ENCODE results near the gene CCDC110. TPM values are rescaled to one million over a fixed set of nuclear protein-coding genes. Genes with fewer than 3 reads are reported as not detected.
A peak's percentile ranks its signal among the peaks of the same experiment; 100 is the strongest.
"Not testable (repeated sequence)": the region's sequence is repeated elsewhere in the genome, so short reads cannot be mapped to it uniquely, and the experiment has no call there.

CCDC110 gene
- total RNA-seq (2014; rRNA removed; shearing (Covaris generic)) = 0.12 TPM in 1 of 2 replicates, not detected in the other

DNA sequence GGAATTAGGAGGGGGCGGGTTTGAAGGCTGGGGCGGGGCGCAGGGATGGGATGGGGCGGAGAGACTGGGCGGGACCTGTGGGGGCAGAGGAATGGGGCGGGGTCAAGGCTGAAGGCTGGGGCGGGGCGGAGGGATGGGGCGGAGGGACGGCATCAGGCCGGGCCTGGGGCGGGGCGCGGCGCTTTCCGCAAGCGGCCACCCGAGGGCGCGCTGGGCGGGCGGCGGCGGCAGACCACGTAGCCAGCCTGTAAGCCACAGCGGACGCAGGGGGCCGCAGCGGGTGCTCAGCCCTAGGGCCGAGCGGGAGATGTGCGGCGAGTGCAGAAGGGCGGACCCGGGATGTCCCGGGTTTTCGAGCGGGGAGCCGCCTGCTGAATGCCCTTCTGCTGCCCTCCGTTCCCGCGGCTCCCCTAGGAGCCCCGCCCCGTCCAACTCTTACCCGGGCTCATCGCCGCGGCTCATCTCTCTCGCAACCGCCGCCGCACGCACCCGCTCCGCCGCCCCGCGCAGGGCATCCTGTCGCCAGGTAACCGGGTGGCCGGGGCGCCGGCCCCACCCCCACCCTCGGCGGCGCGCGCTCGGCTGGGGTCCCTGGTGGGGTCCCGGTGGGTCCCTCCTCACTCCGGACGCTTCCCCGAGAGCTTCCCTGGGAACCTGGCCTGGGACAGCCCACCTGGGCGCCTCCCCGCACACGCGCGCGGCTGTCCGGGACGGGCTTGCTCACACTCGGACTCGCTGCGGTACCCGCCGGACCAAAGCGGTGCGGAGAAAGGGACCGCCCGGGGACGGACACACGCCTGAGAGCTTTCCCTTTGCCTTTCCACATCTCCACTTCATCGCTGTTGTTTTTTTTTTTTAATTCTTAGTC lies at the start of gene CCDC110:
Gene CCDC110, minus strand, starts transcription at position 499 of the 868 bp plus-strand sequence. Its CDS starts 50 bp downstream, at position 449.
- peak; percentile 63 for DNase-seq (ENCODE audit: low spot score)

DNA sequence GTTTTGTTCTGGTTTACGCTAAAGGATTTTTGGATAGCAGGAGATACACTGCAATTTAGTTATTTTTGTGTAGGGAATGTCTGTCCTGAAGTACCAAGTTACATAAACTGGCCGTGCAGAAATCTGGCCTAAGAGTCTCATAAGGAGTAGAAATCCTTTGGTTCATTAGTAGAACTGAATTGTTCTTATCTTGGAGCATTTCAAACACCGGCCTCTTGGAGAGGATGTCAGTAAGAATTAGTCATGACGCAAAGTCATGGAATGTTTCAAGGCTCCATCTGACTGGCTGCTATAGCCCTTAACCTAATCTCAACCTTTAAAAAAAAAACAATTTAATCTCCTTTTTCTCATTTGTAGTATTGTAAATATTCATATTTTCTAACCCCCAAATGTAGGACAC lies 48.6 kb upstream of the CCDC110 start:
- no peak for DNase-seq (ENCODE audit: low spot score)

DNA sequence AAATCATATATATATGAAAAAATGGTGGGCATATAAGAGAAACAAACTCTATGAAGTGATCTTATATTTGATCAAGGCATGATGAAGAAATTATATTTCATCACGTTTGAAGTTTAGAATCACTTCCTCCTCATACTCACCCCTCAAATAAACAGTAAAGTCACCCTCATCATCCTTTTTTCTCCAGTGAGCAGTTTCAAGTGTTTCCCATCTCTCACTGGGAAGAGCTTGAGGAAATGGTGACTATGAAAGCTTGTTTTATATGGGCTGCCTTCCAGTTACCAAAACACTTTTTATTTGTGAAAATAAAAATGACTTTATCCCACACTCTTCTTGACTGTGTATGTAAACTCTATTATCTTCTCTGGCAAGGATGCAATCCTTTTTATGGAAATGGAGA lies 47.0 kb upstream of the CCDC110 start:
- no peak for DNase-seq (ENCODE audit: low spot score)

DNA sequence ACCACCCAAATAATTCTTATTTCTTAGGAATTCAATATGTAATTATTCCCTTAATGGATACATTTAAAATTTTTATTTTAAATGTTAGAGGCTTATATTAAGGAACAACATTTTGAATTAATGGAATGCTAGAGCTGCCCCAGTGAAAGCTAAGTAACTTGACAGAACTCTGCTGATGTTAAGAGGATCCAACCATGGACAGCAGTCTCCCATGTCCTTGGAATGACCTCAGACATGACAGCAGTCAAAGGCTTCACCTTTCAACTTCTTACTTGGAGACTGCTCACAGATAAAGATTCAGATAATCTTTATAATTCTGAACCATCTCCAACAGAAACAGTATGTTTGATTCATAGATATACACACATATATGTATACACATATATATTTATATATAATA lies 46.5 kb upstream of the CCDC110 start:
- no peak for DNase-seq (ENCODE audit: low spot score)

DNA sequence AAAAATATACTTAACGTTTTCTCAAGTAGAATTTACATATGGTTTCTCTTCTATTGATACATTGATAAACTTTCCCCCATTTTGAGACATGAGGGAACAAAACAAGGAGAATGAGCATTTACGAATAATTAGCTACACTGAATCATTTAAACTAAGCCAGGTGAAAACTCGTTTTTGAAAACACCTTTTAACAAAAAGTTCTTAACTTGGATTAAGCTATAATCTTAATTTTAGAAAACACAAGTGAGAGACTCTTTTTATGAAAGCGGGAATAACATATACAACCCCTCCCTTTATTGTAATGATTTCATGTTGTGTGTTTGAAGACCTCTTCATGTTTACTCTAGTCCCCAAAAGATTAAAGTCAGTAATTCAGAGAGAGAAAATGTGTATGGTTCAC lies 43.7 kb upstream of the CCDC110 start:
- no peak for DNase-seq (ENCODE audit: low spot score)

DNA sequence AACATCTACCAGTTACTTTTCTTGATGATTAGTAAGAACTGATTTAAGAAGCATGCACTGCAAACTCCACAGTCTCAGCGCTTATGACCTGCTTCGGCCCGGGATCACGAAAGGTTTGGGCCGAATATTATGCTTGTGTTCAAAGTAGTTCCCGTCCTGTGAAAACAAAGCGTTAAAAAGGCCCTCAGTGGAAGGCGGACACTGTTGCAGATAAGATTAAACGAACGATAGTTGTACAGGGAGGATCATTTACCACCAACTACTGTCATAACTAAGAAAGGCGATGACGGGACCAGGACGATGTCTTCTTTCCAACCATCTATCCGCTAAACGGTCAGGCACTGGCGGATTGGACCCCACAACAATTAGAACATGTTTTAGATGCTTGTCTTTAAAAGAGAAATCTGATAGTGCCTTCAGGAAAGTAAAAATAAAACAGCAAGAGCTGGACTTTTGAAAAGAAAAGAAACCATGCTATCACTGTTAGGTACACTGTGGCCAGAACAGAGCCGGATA lies 42.7 kb upstream of the CCDC110 start:
- DNase-seq (ENCODE audit: low spot score) = no peak

DNA sequence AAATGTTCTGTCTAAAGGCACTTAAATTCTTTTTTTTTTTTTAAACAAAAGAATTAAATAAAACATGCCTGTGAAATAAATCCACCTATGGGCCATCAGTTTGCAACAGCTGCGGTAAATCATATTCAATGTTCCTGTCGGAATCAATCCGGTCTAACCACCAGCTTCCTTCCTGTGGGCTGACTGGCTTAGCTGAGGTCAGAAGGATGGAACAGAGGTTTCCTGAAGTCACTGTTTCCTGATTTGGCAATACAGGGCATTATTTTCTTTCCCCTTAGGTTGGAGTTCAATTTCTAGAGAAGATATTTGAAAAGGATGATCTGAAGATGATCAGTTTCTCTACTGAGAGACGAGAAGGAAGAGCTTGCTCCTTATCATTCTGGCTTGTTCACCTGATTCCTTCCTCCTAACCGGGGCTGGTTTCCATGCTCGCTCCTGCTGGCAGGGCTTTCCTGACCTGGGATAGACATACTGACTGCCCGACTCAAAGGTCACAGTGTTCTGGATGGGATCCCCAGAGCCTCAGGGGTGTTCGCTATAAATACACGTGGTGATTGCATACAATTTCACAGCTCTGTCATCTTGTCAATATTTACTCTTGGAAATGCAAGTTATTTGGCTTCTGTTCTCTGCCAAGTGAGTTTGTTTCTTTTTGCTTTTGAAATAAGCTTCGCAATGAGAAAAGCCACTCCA lies 42.1 kb upstream of the CCDC110 start:
- DNase-seq (ENCODE audit: low spot score) = no peak

DNA sequence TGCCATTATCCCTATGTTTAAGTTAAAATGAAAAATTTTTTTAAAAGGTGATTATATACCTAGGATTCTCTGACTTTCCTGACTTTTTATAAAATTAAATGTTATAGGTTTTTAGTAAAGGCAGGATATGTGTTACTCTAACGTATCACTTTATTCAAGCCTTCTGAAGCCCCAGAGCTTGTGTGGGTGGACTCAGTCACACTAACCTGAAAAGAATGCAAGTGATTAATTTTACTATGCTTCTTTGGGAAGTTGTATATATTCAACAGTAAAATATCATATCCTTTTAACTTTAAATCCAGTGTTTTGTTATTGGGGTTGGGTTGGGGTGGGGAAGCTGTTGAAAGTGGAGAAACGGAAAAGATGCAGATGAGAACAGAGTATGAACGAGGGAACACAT lies 41.0 kb upstream of the CCDC110 start:
- DNase-seq (ENCODE audit: low spot score) = no peak

DNA sequence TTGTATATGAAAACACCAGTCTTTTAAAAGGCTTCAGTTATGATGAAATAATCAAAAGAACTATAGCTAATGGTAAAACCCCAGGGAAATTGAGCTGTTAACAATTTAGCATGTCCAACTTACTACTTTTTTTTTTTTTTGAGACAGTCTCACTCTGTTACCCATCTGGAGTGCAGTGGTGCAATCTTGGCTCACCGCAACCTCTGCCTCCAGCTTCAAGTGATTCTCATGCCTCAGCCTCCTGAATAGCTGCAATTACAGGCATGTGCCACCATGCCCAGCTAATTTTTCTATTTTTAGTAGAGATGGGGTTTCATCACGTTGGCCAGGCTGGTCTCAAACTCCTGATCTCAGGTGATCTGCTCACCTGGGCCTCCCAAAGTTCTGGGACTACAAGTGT lies 39.7 kb upstream of the CCDC110 start:
- not testable (repeated sequence) for DNase-seq (ENCODE audit: low spot score)

DNA sequence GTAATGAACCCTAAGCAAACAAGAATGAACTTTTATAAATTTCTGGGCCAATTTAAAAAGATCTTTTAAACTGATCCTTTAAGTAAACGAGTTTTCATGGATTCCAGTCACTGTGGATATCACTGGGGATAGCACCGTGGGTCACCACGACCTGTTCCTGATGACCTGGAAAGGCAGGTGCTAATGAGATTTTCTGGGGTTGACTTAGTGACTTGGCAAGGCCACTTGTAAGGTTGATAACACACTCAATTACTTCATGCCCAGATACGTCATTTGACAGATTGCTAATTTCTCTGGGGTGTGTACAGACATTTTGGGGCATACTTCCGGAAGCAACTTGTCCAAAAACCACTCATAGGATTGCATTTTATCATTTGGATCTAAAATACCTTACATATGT lies 39.3 kb upstream of the CCDC110 start:
- no peak for DNase-seq (ENCODE audit: low spot score)

DNA sequence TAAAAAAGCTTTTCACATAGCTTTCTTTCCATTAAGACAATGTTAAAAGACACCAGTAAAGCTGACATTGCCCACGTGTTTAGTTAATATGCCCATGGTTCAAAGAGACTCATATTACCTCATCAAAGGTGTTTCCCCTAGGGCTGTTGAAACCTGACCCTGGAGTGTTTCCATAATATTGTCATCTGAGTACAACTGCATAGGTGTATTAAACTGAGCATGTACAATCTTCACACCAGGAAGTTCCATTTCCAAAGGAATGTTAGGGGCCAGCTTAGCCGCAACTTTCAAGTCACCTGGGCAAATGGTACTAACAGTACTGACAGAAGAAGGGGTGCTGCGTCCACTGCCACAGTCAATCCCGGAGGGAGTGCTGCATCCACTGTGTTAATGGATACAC lies 36.6 kb upstream of the CCDC110 start:
- no peak for DNase-seq (ENCODE audit: low spot score)

DNA sequence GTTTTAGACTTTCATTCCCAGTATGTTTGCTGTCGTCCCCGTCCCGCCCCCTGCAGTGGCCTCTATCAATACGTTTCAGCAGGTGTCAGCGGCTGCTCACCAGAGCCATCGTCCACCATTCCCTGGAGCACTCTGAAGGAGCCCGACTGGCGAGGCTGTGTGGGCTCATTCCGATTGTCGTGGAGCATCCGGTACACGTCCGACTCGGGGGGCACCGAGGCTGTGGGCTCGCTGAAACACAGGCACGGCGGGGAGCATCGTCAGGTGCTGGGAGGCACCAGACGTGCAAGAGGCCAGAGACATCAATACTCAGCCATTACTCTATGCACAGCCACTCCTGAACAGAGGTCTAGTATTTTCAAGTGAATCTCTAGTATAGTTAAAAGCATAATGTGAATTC lies 34.9 kb upstream of the CCDC110 start:
- no peak for DNase-seq (ENCODE audit: low spot score)

DNA sequence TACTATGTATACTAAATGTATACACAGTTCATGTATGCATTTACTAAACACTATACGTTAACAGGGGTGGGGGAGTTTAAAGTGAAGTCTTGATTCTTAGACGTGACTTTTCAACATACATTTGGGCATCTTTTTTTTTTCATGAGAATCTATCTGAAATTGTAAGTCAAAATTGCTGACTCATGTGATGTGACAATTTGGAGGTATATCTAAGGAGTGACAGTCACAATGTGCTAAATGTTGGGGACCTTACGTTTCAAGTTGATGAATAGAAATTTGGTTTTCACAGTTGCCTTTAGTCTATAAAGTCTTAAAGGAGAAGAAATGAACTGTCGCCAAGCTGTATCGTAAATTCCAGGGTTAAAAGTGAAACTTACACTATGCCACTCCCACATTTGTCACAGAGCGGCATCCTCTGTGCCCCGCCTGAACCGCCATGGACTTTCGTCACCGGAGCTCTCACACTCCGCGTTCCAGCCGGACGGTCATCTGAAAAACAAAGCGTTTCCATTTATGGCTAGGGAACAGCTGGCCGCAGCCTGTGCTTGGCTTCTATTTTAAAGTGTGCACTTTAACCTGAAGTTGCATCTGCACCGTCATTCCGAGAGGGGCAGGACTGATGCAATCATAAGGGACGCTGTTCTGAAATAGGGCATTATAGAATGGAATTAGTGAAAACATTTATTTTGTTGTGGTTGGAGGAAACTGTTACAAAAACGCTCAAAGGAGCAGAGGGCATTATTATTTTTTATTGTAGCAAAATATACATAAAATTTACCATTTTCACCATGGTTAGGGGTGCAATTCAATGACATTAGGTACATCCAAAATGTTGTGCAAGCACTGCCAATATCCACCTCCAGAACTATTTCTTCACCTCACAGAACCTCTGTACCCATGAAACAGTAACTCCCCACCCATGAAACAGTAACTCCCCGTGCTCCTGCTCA lies 32.8 kb upstream of the CCDC110 start:
- no peak for DNase-seq (ENCODE audit: low spot score)

DNA sequence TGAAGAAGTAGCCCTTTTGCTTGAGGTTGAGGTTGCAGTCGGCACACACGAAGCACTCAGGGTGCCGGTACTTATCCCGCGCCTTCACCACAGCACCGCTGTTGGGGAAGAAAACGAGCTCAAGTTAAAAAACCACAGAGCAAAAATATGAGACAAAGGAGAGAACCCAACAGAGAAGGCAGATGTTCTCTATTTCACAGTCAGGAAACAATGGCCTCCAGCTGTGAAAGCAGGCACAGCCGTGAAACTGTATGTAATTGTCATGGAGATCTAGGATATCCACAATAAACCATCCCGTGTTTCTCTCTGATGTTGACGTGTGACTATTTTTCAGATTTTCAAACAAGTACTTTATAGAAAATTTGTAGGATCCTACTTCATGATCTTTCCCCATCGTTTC lies 30.9 kb upstream of the CCDC110 start:
- DNase-seq (ENCODE audit: low spot score) = no peak

DNA sequence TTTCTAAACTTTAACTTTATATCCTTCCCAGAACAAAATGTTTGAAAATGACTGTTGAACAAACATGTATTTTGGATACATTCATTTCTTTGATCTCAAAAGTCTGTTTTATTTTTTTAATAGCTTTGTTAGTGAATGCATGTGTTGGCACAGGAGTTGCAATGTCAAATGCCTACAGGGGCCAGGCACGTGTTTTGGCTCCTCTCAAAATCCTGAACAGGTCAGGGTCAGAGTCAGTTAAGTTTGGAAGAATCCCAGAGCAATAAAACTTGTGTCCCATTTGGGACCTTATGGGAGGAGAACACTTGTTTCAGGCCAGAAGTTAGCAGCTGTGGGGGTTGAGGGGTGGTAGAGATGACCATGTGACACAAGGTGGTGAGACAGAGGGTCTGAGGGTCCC lies 29.0 kb upstream of the CCDC110 start:
- DNase-seq (ENCODE audit: low spot score) = no peak

DNA sequence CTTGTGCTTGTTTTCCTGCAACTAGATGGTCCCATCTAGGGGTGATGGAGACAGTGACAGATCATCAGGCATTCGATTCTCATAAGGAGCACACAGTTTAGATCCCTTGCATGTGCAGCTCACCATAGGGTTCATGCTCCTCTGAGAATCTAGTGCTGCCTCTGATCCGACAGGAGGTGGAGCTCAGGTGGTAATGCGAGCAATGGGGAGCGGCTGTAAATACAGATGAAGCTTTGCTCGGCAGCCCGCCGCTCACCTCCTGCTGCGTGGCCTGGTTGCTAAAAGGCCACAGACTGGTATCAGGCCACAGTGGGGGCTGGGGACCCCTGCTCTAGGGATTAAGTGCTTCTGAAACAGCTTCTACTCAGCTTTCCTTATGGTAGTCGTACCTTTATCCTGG lies 28.5 kb upstream of the CCDC110 start:
- DNase-seq (ENCODE audit: low spot score) = no peak

DNA sequence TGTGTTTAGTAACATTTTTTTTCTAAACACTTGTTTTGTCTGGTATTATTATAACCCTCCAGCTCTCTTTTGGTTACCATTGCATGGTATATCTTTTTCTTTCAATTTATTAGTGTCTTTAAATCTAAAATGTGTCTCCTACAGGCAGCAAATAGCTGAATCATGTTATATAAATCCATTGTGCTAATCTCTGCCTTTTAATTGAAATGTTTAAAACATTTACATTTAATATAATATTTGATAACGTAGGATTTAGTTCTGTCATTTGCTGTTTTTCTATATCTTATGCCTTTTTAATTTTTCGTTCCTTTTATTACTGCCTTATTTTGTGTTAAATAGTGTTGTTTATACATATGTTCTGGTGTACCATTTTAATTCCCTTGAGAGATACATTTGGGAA lies 17.1 kb upstream of the CCDC110 start:
- no peak for DNase-seq (ENCODE audit: low spot score)

DNA sequence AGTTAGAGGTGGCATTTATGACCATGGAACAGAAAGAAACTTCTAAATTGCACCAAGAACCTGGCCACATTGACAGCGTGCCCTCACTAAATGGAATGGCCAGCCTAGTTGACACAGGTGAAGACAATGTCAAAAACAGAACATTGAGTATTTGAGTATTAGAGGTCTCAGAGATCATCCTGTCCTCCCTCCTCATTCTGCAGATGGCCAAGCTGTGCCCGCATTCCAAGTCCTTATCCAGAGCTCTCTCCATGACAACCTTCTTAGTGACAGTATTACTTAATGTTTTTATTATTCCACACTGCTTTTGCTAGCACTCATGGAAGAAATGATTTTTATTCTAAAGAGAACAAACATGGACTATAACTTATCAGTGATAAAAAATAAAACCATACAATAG lies 9.9 kb upstream of the CCDC110 start:
- no peak for DNase-seq (ENCODE audit: low spot score)

DNA sequence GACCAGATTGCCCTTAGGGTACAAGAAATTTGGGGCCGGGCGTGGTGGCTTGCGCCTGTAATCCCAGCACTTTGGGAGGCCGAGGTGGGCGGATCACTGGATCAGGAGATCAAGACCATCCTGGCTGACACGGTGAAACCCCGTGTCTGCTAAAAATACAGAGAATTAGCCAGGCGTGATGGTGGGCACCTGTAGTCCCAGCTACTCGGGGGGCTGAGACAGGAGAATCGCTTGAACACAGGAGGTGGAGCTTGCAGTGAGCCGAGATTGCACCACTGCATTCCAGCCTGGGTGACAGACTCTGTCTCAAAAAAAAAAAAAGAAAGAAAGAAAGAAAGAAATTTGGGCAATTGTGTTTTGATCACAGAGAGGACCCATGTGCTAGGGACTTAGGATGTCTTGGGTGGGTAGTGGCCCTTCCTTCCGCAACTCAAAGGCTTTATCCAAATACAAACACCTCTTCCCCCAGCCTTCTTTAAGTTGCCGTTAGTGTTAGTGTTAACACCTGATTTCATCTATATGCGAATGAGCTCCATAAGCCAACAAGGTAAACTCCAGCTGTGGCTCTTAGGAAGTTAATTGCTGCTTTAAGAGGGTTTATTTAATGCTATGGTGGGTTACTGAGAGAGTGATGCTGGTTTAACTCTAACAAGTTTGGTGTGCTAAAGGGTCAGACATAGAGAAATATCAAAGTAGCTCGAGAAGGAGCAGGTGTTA lies 8.6 kb upstream of the CCDC110 start:
- DNase-seq (ENCODE audit: low spot score) = no peak

DNA sequence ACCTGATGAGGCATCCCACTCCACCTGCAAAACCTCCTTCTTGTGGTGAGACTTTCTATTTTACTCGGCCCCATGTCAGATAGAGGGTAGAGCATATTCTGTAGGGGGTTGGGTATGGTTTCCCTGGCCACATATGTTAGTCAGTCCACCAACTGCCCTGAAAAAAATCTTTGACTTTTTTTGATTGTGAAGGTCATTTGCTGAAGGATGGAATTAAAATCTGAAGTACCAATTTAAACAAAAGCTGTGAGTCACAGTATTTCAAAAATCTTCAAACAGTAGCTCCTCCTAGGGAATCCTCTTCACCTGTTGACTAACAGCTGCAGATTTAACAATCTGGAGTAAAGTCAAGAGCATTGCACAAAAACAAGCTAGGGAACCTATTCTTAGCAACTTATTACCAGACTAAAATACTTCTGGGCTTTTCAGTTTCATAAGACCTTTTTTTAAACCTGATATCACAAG lies 8.0 kb upstream of the CCDC110 start:
- DNase-seq (ENCODE audit: low spot score) = no peak

DNA sequence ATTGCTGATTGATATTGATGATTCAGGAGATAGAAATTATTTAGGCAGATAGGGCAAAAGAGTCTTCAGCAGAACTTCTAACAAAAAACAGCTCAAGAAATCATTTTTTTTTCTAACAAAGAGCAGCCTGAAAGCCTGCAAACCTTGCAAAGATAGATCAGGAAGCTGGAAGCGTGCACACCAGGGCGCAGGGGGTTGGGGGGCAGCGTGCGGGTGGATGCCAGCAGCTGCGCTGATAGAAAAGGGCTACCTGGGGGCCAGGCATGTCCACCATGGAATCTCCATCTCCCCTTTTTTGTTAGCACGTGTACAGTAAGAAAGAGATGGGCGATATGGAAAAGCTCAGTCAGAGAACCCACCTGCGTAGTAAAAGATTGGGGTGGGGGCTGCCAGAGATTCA lies 1.7 kb upstream of the CCDC110 start:
- DNase-seq (ENCODE audit: low spot score) = no peak

Measured in H4 (cell line).